ENCODE data around the gene ARF1. TPM values are rescaled to one million over a fixed set of nuclear protein-coding genes. Genes with fewer than 3 reads are reported as not detected.

Gene ARF1
- total and polyA plus RNA-seq, 10 of the 15 experiments (the other 5 are each of a cell fraction or from before 2014, with no cell fraction given): 48.4 to 508 (median 283) TPM

DNA sequence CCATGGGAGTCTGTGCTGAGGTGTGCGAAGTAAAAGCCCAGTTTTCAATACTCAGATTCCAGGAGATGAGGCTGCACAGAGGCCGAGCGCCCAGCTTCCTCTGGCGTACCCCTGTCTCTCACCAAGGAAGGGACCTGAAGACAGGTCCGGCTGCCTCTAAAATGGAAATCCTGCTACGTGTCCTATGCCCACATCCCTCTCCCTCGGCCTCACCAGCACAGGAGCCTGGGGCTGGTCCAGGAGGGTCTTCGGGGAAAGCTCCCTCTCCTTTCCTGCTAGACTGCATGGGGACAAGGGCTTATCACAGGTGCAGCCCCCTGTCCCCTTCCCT is 26.2 kb downstream of the ARF1 start:
- Histone ChIP-seq H3K9ac (ENCODE audit: control insufficient read depth, insufficient read depth, low read length) (peak overlapping the region; percentile 85), H3K79me2 (ENCODE audit: control insufficient read depth, insufficient read depth, low read length) (peaks cover 14% of the 10 kb centered on the region), H3K9me3 (replicated peaks; ENCODE audit: control insufficient read depth, insufficient read depth, low read length) (no peaks in the 10 kb centered on the region), H3K27ac (ENCODE audit: control insufficient read depth, insufficient read depth) (peak overlapping the region; percentile 70), H3K4me2 (ENCODE audit: control insufficient read depth, insufficient read depth) (peak overlapping the region; percentile 89), H3K4me1 (ENCODE audit: control insufficient read depth, insufficient read depth, low read length) (peaks cover 17% of the 10 kb centered on the region), H3K4me3 (peak overlapping the region; percentile 93), H3K36me3 (ENCODE audit: control insufficient read depth in 2 of 2, insufficient read depth in 2 of 2, low read length in 1 of 2) (peaks cover 4 to 5% of the 10 kb centered on the region in 2 experiments; a peak in 3 of 4 replicates), H4K20me1 (ENCODE audit: control insufficient read depth, insufficient read depth) (no peaks in the 10 kb centered on the region), H2AFZ (ENCODE audit: control insufficient read depth, low read depth, low read length) (peak overlapping the region; percentile 96), H3K27me3 (replicated peaks in 1 of 2; ENCODE audit: control insufficient read depth in 2 of 2, insufficient read depth in 2 of 2, low read length in 1 of 2) (no peaks in the 10 kb centered on the region)
- intact Hi-C loops (cut with micrococcal nuclease; ENCODE audit: unreplicated experiment): loop anchor here (2.0 kb wide), 1 partner anchor 32 kb away; the partner anchor contains the start of gene GUK1
- TSS peak; percentile 86 for BruUV-seq (replicated peaks)
- ChIA-PET SMC1A (ENCODE audit: uncharacterized antibody, unreplicated experiment) (no interaction called here), CTCF (no interaction called here), RAD21 (ENCODE audit: unreplicated experiment) (no interaction called here), POLR2A (interaction anchor here (2.1 kb wide), 1 partner anchor 58 kb away, joined by 7 read pairs; the partner anchor contains the start of gene IBA57)
- DNase-seq (ENCODE audit: low read depth, low spot score) (no peak), ATAC-seq (no peak), FAIRE-seq (no peak)
- TF ChIP-seq, protein P1, sequence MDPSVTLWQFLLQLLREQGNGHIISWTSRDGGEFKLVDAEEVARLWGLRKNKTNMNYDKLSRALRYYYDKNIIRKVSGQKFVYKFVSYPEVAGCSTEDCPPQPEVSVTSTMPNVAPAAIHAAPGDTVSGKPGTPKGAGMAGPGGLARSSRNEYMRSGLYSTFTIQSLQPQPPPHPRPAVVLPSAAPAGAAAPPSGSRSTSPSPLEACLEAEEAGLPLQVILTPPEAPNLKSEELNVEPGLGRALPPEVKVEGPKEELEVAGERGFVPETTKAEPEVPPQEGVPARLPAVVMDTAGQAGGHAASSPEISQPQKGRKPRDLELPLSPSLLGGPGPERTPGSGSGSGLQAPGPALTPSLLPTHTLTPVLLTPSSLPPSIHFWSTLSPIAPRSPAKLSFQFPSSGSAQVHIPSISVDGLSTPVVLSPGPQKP (IDR thresholded peaks at IDR 0.05; ENCODE audit: low read depth, low read length): no peak
- TF ChIP-seq BHLHE40 (IDR thresholded peaks at IDR 0.05; ENCODE audit: borderline replicate concordance in 1 of 2, low read depth in 2 of 2, low read length in 1 of 2) (no peak), MTA3 (IDR thresholded peaks at IDR 0.05; ENCODE audit: borderline replicate concordance, low read length) (no peak), POLR2AphosphoS5 (IDR thresholded peaks at IDR 0.05; ENCODE audit: low read length) (no peak), SMAD5 (IDR thresholded peaks at IDR 0.05; ENCODE audit: low read depth) (no peak), ZNF274 (IDR thresholded peaks at IDR 0.05; ENCODE audit: insufficient read depth, insufficient read length) (no peak), MYB (IDR thresholded peaks at IDR 0.05; ENCODE audit: borderline replicate concordance, low read depth, low read length) (no peak), TCF12 (IDR thresholded peaks at IDR 0.05; ENCODE audit: low read depth, low read length) (no peak), RCOR1 (conservative IDR thresholded peaks at IDR 0.05; ENCODE audit: low read depth, low read length) (no peak), EGR1 (IDR thresholded peaks at IDR 0.05; ENCODE audit: borderline replicate concordance in 1 of 2, low read depth in 2 of 2, low read length in 2 of 2) (no peak), NBN (IDR thresholded peaks at IDR 0.05) (no peak), POLR2AphosphoS2 (IDR thresholded peaks at IDR 0.05; ENCODE audit: low read depth, low read length) (no peak), ESRRA (IDR thresholded peaks at IDR 0.05; ENCODE audit: low read length) (no peak), GATAD2B (conservative IDR thresholded peaks at IDR 0.05; ENCODE audit: low read depth) (no peak), CEBPB (IDR thresholded peaks at IDR 0.05; ENCODE audit: borderline replicate concordance in 1 of 2, low read depth in 2 of 2, low read length in 2 of 2) (no peak)
- TF ChIP-seq, protein P2, sequence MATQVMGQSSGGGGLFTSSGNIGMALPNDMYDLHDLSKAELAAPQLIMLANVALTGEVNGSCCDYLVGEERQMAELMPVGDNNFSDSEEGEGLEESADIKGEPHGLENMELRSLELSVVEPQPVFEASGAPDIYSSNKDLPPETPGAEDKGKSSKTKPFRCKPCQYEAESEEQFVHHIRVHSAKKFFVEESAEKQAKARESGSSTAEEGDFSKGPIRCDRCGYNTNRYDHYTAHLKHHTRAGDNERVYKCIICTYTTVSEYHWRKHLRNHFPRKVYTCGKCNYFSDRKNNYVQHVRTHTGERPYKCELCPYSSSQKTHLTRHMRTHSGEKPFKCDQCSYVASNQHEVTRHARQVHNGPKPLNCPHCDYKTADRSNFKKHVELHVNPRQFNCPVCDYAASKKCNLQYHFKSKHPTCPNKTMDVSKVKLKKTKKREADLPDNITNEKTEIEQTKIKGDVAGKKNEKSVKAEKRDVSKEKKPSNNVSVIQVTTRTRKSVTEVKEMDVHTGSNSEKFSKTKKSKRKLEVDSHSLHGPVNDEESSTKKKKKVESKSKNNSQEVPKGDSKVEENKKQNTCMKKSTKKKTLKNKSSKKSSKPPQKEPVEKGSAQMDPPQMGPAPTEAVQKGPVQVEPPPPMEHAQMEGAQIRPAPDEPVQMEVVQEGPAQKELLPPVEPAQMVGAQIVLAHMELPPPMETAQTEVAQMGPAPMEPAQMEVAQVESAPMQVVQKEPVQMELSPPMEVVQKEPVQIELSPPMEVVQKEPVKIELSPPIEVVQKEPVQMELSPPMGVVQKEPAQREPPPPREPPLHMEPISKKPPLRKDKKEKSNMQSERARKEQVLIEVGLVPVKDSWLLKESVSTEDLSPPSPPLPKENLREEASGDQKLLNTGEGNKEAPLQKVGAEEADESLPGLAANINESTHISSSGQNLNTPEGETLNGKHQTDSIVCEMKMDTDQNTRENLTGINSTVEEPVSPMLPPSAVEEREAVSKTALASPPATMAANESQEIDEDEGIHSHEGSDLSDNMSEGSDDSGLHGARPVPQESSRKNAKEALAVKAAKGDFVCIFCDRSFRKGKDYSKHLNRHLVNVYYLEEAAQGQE (IDR thresholded peaks at IDR 0.05; ENCODE audit: low read depth, low read length): no peak
- in situ Hi-C loops (cut with MboI): no loop called here
- 0% methylated on average over 8 of the region's 8 CpGs for WGBS (ENCODE audit: insufficient coverage, insufficient replicate concordance, low lambda C conversion rate, missing lambda C conversion rate)

Data from GM12878 (cell line).